A549 (cell line): ENCODE results near the gene AGAP9. TPM values are rescaled to one million over a fixed set of nuclear protein-coding genes. Genes with fewer than 3 reads are reported as not detected.
A peak's percentile ranks its signal among the peaks of the same experiment; 100 is the strongest.
"Not testable (repeated sequence)": the region's sequence is repeated elsewhere in the genome, so short reads cannot be mapped to it uniquely, and the experiment has no call there.

Source experiments
- ATAC-seq, 2 experiments: fragments of 200-7000 bp in 1 of 2; fragments of >200 bp in 1 of 2; cut with Nextera tagmentation in 1 of 2; cut with Tn5 transposase in 1 of 2; 3 replicates each; pipeline versions ENCODE4 v1.8.0 to v1.9.1; 2018 to 2020; ENCODE audit warnings: mild to moderate bottlenecking in 1 of 2, moderate library complexity in 1 of 2
- CTCF ChIA-PET: fragments of 300-600 bp; sonication (Branson Sonifier 250); formaldehyde crosslinking; extraction: SDS; loops from one replicate; lab custom pipeline; 2021; ENCODE audit warnings: antibody characterized with exemption, inconsistent platforms; lab: Yijun Ruan, JAX
- POLR2A ChIA-PET: fragments of 350-600 bp; formaldehyde crosslinking; extraction: SDS; loops from one replicate; lab custom pipeline; 2021; ENCODE audit warnings: antibody characterized with exemption, inconsistent platforms; lab: Yijun Ruan, JAX
- DNase-seq, 2 experiments: peaks; one replicate each; pipeline versions ENCODE4 v3.0.0 to v3.0.0-alpha.2; 2011 to 2016; ENCODE audit warnings: low read depth in 1 of 2, low spot score in 1 of 2
- FAIRE-seq: peaks from 2 replicates; lab custom pipeline; 2011; peaks lifted over from hg19 to GRCh38; lab: Jason Lieb, UNC
- H3K27ac ChIP-seq, 2 experiments: fragments of >200 bp; sonication (Bioruptor Twin); formaldehyde crosslinking; 3 replicates each; pipeline ENCODE4 v1.5.1; 2016 to 2017
- H3K4me1 ChIP-seq: fragments of >200 bp; sonication (Bioruptor Twin); formaldehyde crosslinking; 3 replicates; pipeline ENCODE4 v1.6.1; 2016
- H3K4me2 ChIP-seq: fragments of >200 bp; sonication (Bioruptor Twin); formaldehyde crosslinking; 3 replicates; pipeline ENCODE4 v1.6.1; 2016
- H3K4me3 ChIP-seq: fragments of >200 bp; sonication (Bioruptor Twin); formaldehyde crosslinking; 3 replicates; pipeline ENCODE4 v1.5.1; 2016
- H3K9me3 ChIP-seq: fragments of >200 bp; sonication (Bioruptor Twin); formaldehyde crosslinking; 3 replicates; pipeline ENCODE4 v1.6.1; 2016
- ATOH8 ChIP-seq: fragments of 250-450 bp; sonication (Bioruptor Pico); IDR thresholded peaks from 2 replicates; pipeline ENCODE4 v1.5.0; 2020; ENCODE audit warnings: low read depth, mild to moderate bottlenecking, moderate library complexity
- CBX2 ChIP-seq: fragments of 200-600 bp; sonication (generic); IDR thresholded peaks from 2 replicates; pipeline ENCODE4 v1.6.1; 2016; ENCODE audit warnings: low read depth, mild to moderate bottlenecking, borderline replicate concordance
- CHD4 ChIP-seq: fragments of 200-600 bp; sonication (generic); IDR thresholded peaks from 2 replicates; pipeline ENCODE4 v1.6.1; 2016; ENCODE audit warnings: antibody characterized with exemption, mild to moderate bottlenecking, borderline replicate concordance
- ELK1 ChIP-seq: fragments of 150-350 bp; IDR thresholded peaks from 2 replicates; pipeline ENCODE4 v1.6.1; 2014; ENCODE audit warnings: low read depth, mild to moderate bottlenecking, low read length
- KDM5A ChIP-seq: fragments of 200-600 bp; sonication (generic); IDR thresholded peaks from 2 replicates; pipeline ENCODE4 v1.6.1; 2016; ENCODE audit warnings: antibody characterized with exemption, mild to moderate bottlenecking
- MAX ChIP-seq: IDR thresholded peaks from 2 replicates; pipeline ENCODE4 v1.6.1; 2012
- REST ChIP-seq: fragments of 200-600 bp; sonication (generic); IDR thresholded peaks from 2 replicates; pipeline ENCODE4 v1.6.1; 2016; ENCODE audit warnings: antibody characterized with exemption, mild to moderate bottlenecking, moderate library complexity
- RFX5 ChIP-seq: fragments of 450-650 bp; IDR thresholded peaks from 2 replicates; pipeline ENCODE4 v1.7.1; 2014; ENCODE audit warnings: antibody characterized with exemption, mild to moderate bottlenecking, moderate library complexity
- RNF2 ChIP-seq: fragments of 200-600 bp; sonication (generic); IDR thresholded peaks from 2 replicates; pipeline ENCODE4 v1.6.1; 2016; ENCODE audit warnings: low read depth, mild to moderate bottlenecking, antibody characterized with exemption, moderate library complexity, borderline replicate concordance
- TFCP2L1 ChIP-seq: fragments of 250-450 bp; sonication (Bioruptor Pico); IDR thresholded peaks from 2 replicates; pipeline ENCODE4 v1.5.0; 2021; ENCODE audit warnings: mild to moderate bottlenecking
- ZC3H11A ChIP-seq: fragments of 450-650 bp; IDR thresholded peaks from 2 replicates; pipeline ENCODE4 v1.6.1; 2014; ENCODE audit warnings: antibody characterized with exemption, mild to moderate bottlenecking
- WGBS: methylation state at CpG from one replicate; pipeline ENCODE4 v1.1.6; 2017; ENCODE audit errors: missing lambda C conversion rate; 5-methylcytosine and 5-hydroxymethylcytosine counted together
- polyA plus RNA-seq, 4 experiments: library from polyadenylated mRNA; depleted of rRNA in 3 of 4; stranded (reverse); fragments of >200 nt; fragmentation: RNase III in 1 of 4; extraction: RNeasy Plus Mini Kit Qiagen cat#74134 plus additional on column Dnase treatment in 1 of 4; gene quantifications; 2 replicates in 3 of 4; 3 replicates in 1 of 4; pipeline ENCODE4 v1.2.3, GENCODE V29; 2011 to 2017

Gene AGAP9
- polyA plus RNA-seq, 2 of the 4 experiments (the other 2 are of a cell fraction): 5.1 to 14.3 TPM

- no peak for TF ChIP-seq REST
- TF ChIP-seq ATOH8 (CRISPR knock-in tag): no peak
- TF ChIP-seq KDM5A: no peak
These were observed 67.2 kb downstream of the AGAP9 start (continued) for GRCh38 chr10:47456079-47456785.

- H3K4me2 ChIP-seq, H3K4me3 ChIP-seq, ATAC-seq, H3K9me3 ChIP-seq, DNase-seq, POLR2A ChIA-PET, FAIRE-seq: not testable (repeated sequence)
- CTCF ChIA-PET: interaction anchor here (1.0 to 1.3 kb wide), 3 partner anchors 13 to 431 kb away, joined by 3 to 4 read pairs (median 3); no protein-coding TSS in a partner anchor
- WGBS: 82% methylated on average over 9 of the region's 9 CpGs
- Histone ChIP-seq H3K4me1 (peaks cover 15% of the 10 kb centered on the region), H3K27ac (peak overlapping the region in 1 of 2 experiments; percentile 10; a peak in 1 of 6 replicates)
These were observed 67.9 kb downstream of the AGAP9 start for GRCh38 chr10:47455350-47456078.

- FAIRE-seq: no peak
These were observed 68.7 kb downstream of the AGAP9 start for GRCh38 chr10:47454780-47455058.

More at GRCh38 chr10:47454780-47455058, 68.7 kb downstream of the AGAP9 start:
- Histone ChIP-seq H3K4me2 (no peak overlapping the region), H3K9me3 (no peaks in the 10 kb centered on the region), H3K27ac (no peak overlapping the region), H3K4me1 (peaks cover 15% of the 10 kb centered on the region), H3K4me3 (no peak overlapping the region)
- ChIA-PET POLR2A (no interaction called here), CTCF (interaction anchor here (1.2 to 1.3 kb wide), 2 partner anchors 12 to 93 kb away, joined by 3 read pairs; no protein-coding TSS in a partner anchor)
- no peak for ATAC-seq
- 94% methylated on average over 3 of the region's 3 CpGs for WGBS
- no peak for DNase-seq
- TF ChIP-seq CHD4 (no peak), CBX2 (no peak), TFCP2L1 (CRISPR knock-in tag) (no peak), MAX (no peak), RNF2 (no peak), ELK1 (no peak), ZC3H11A (no peak), RFX5 (no peak)
